Activated CD4-positive, alpha-beta memory T cell treated with anti-CD3 and anti-CD28 coated beads, Interleukin-2, amount 10 ng/mL, durations not matched to agents 7 days and 5 days (primary cell): ENCODE data around the gene P2RX7. TPM values are rescaled to one million over a fixed set of nuclear protein-coding genes. Genes with fewer than 3 reads are reported as not detected.

Source experiments
- CTCF ChIA-PET: fragments of 350-600 bp; sonication (Branson Sonifier 250); formaldehyde crosslinking; loops from one replicate; lab custom pipeline; 2021; ENCODE audit warnings: antibody characterized with exemption, inconsistent platforms; lab: Charles Lee
- POLR2A ChIA-PET: fragments of 350-600 bp; sonication (Branson Sonifier 250); formaldehyde crosslinking; loops from one replicate; lab custom pipeline; 2021; ENCODE audit warnings: antibody characterized with exemption; lab: Charles Lee
- DNase-seq: peaks from one replicate; pipeline ENCODE4 v3.0.0-alpha.2; 2020
- H3K27ac Mint-ChIP-seq: one replicate; pipeline ENCODE4 v1.8.0; 2021; ENCODE audit warnings: mild to moderate bottlenecking, mixed read lengths
- H3K27me3 Mint-ChIP-seq: one replicate; pipeline ENCODE4 v1.8.0; 2021; ENCODE audit warnings: mixed read lengths
- H3K36me3 Mint-ChIP-seq: one replicate; pipeline ENCODE4 v1.8.0; 2021; ENCODE audit warnings: low read depth, mixed read lengths
- H3K4me1 Mint-ChIP-seq: one replicate; pipeline ENCODE4 v1.8.0; 2021; ENCODE audit warnings: mixed read lengths
- H3K4me3 Mint-ChIP-seq: one replicate; pipeline ENCODE4 v1.8.0; 2021; ENCODE audit warnings: mild to moderate bottlenecking, mixed read lengths
- H3K9me3 Mint-ChIP-seq: one replicate; pipeline ENCODE4 v1.8.0; 2021; ENCODE audit warnings: mixed read lengths
- total RNA-seq, 2 experiments: library from RNA; stranded (reverse); gene quantifications; one replicate each; pipeline ENCODE4 v1.2.3, GENCODE V29; 2021

P2RX7 gene
- total RNA-seq, 2 experiments from 2014 or later, result 47.0 to 49.1 TPM

GRCh38 chr12:121236776-121237175, 104.1 kb downstream of the P2RX7 start:
- Mint-ChIP-seq H3K27me3 (no peaks in the 10 kb centered on the region), H3K9me3 (no peaks in the 10 kb centered on the region), H3K27ac (peak overlapping the region; percentile 16), H3K4me3 (no peak overlapping the region), H3K36me3 (peaks cover 74% of the 10 kb centered on the region), H3K4me1 (peaks cover 41% of the 10 kb centered on the region)
- POLR2A ChIA-PET, result no interaction called here
- CTCF ChIA-PET, result no interaction called here
- no peak for DNase-seq

GRCh38 chr12:121237415-121237814, 104.7 kb downstream of the P2RX7 start:
- POLR2A ChIA-PET, result interaction anchor here (4.0 kb wide), 1 partner anchor 13 kb away, joined by 35 read pairs; no protein-coding TSS in a partner anchor
- CTCF ChIA-PET, result interaction anchor here (1.3 kb wide), 1 partner anchor 13 kb away, joined by 8 read pairs; no protein-coding TSS in a partner anchor
- H3K27ac Mint-ChIP-seq, result peak overlapping the region; percentile 56
- H3K9me3 Mint-ChIP-seq, result no peaks in the 10 kb centered on the region
- no peak overlapping the region for H3K4me3 Mint-ChIP-seq
- peaks cover 43% of the 10 kb centered on the region for H3K4me1 Mint-ChIP-seq
- DNase-seq, result no peak
- H3K27me3 Mint-ChIP-seq, result no peaks in the 10 kb centered on the region
- H3K36me3 Mint-ChIP-seq, result peaks cover 68% of the 10 kb centered on the region

Other genes starting within 250 kb of the P2RX7 start
- gene SPPL3, start 228.5 kb upstream of the P2RX7 start, total RNA-seq, result 10 to 100 TPM; 32.0 to 32.1 TPM
- gene HNF1A, start 154.3 kb upstream of the P2RX7 start, total RNA-seq, result not detected
- gene C12orf43, start 116.4 kb upstream of the P2RX7 start, total RNA-seq, result 10 to 100 TPM; 11.5 to 12.3 TPM
- 100 to 1,000 TPM; 104 to 107 TPM for gene OASL, start 93.6 kb upstream of the P2RX7 start, total RNA-seq
- gene P2RX4, start 77.3 kb downstream of the P2RX7 start, total RNA-seq, result 100 to 1,000 TPM; 117 to 125 TPM
- 10 to 100 TPM; 27.6 to 29.1 TPM for gene CAMKK2, start 163.8 kb downstream of the P2RX7 start, total RNA-seq
- gene ANAPC5, start 219.5 kb downstream of the P2RX7 start, total RNA-seq, result 100 to 1,000 TPM; 125 to 131 TPM